K562 (cell line): ENCODE measurements around the gene PFKFB2. TPM values are rescaled to one million over a fixed set of nuclear protein-coding genes. Genes with fewer than 3 reads are reported as not detected.

Experiments used
- CHD7 ChIP-seq: fragments of 200-600 bp; sonication (generic); IDR thresholded peaks from one replicate; pipeline ENCODE4 v1.6.1; 2012; ENCODE audit warnings: mild to moderate bottlenecking, low read depth, low read length, inconsistent platforms
- ESRRA ChIP-seq: fragments of 450-650 bp; IDR thresholded peaks from 2 replicates; pipeline ENCODE4 v1.6.1; 2014; ENCODE audit warnings: low read depth, mild to moderate bottlenecking, moderate library complexity, borderline replicate concordance
- FOXA3 ChIP-seq, 2 experiments: fragments of 450-650 bp in 1 of 2; sonication (generic) in 1 of 2; formaldehyde crosslinking; IDR thresholded peaks in 1 of 2; conservative IDR thresholded peaks in 1 of 2; 2 replicates each; pipeline versions ENCODE4 v1.4.0 to v1.8.0; 2020 to 2022; ENCODE audit warnings: mild to moderate bottlenecking in 2 of 2, missing genetic modification reagents in 1 of 2
- MBD2 ChIP-seq: sonication (generic); IDR thresholded peaks from 2 replicates; pipeline ENCODE4 v1.6.1; 2016; ENCODE audit warnings: low read depth, borderline replicate concordance
- MNT ChIP-seq, 2 experiments: fragments of 450-650 bp; conservative IDR thresholded peaks; 2 replicates each; pipeline ENCODE4 v1.6.1; 2017; ENCODE audit warnings: mild to moderate bottlenecking in 2 of 2, moderate library complexity in 2 of 2
- NCOA1 ChIP-seq: fragments of 450-650 bp; IDR thresholded peaks from 2 replicates; pipeline ENCODE4 v1.6.1; 2016; ENCODE audit warnings: low read depth
- TAL1 ChIP-seq: fragments of 450-650 bp; IDR thresholded peaks from 2 replicates; pipeline ENCODE4 v1.6.1; 2016; ENCODE audit warnings: mild to moderate bottlenecking
- THAP7 ChIP-seq: fragments of 250-450 bp; sonication (Bioruptor Pico); IDR thresholded peaks from 2 replicates; pipeline ENCODE4 v1.5.0; 2021
- ZNF133 ChIP-seq: fragments of 250-450 bp; sonication (Bioruptor Pico); IDR thresholded peaks from 2 replicates; pipeline ENCODE4 v1.4.0; 2020; ENCODE audit warnings: mild to moderate bottlenecking
- ZNF165 ChIP-seq: fragments of 250-450 bp; sonication (Bioruptor Pico); IDR thresholded peaks from 2 replicates; pipeline ENCODE4 v1.4.0; 2020; ENCODE audit warnings: borderline replicate concordance
- polyA plus RNA-seq, 8 experiments: library from polyadenylated mRNA; depleted of rRNA in 4 of 8; stranded (reverse) in 5 of 8; unstranded in 3 of 8; fragments of >200 nt; fragmentation: Nextera tagmentation in 2 of 8; fragmentation: Illumina TruSeq in 1 of 8; extraction: Ambion mirVana in 2 of 8; extraction: Trizol in 1 of 8; gene quantifications; 2 replicates each; pipeline versions ENCODE4 v1.2.1 to v1.2.3, GENCODE V29; 2011 to 2014; ENCODE audit warnings: inconsistent platforms in 1 of 8, missing spikeins in 1 of 8
- total RNA-seq, 7 experiments: library from RNA; depleted of rRNA in 6 of 7; stranded (reverse); fragments of >200 nt in 6 of 7; fragmentation: Illumina TruSeq in 2 of 7; extraction: Trizol in 2 of 7; gene quantifications; 2 replicates each; pipeline versions ENCODE4 v1.2.1 to v1.2.3, GENCODE V29; 2011 to 2021; ENCODE audit warnings: low replicate concordance in 1 of 7
- TF ChIP-seq, protein P1 (sequence below), 2 experiments: IDR thresholded peaks; 2 replicates each; pipeline ENCODE4 v1.6.1; 2011; ENCODE audit warnings: borderline replicate concordance in 1 of 2, control low read depth in 1 of 2, low read depth in 1 of 2, low read length in 1 of 2, mild to moderate bottlenecking in 1 of 2, mixed read lengths in 1 of 2, moderate library complexity in 1 of 2; ENCODE audit not compliant: insufficient read depth in 1 of 2, insufficient read length in 1 of 2, poor library complexity in 1 of 2, severe bottlenecking in 1 of 2; ENCODE audit errors: extremely low read depth in 1 of 2

PFKFB2 gene
- total and polyA plus RNA-seq, 9 of the 15 experiments (the other 6 are each of a cell fraction or from before 2014, with no cell fraction given), result 6.9 to 26.0 (median 16.4) TPM

- no peak for TF ChIP-seq THAP7 (CRISPR knock-in tag)
- no peak for TF ChIP-seq FOXA3 (CRISPR knock-in tag; conservative IDR thresholded peaks at IDR 0.05 in 1 of 2, IDR thresholded peaks at IDR 0.05 in 1 of 2)
- TF ChIP-seq MBD2, result peak; percentile 77; the same call in 1 of the 2 replicates
- no peak for TF ChIP-seq ZNF165 (CRISPR knock-in tag)
- no peak for TF ChIP-seq ZNF133 (CRISPR knock-in tag)
- TF ChIP-seq ESRRA, result peak; percentile 93
- TF ChIP-seq, protein P1, sequence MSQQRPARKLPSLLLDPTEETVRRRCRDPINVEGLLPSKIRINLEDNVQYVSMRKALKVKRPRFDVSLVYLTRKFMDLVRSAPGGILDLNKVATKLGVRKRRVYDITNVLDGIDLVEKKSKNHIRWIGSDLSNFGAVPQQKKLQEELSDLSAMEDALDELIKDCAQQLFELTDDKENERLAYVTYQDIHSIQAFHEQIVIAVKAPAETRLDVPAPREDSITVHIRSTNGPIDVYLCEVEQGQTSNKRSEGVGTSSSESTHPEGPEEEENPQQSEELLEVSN (IDR thresholded peaks at IDR 0.05; ENCODE audit: borderline replicate concordance in 1 of 2, extremely low read depth in 1 of 2, insufficient read depth in 1 of 2, insufficient read length in 1 of 2, low read depth in 1 of 2, low read length in 1 of 2, poor library complexity in 1 of 2, severe bottlenecking in 1 of 2), result peak; percentile 55 to 64
- TF ChIP-seq CHD7, result no peak
- peak; percentile 56; the same call in 1 of the 2 replicates for TF ChIP-seq NCOA1
- TF ChIP-seq MNT (conservative IDR thresholded peaks at IDR 0.05), result peak in 1 of 2 experiments; percentile 82; a peak in 3 of 4 replicates
- TF ChIP-seq TAL1, result no peak
Observed at GRCh38 chr1:207052911-207053769, at the start of gene PFKFB2 (continued).
